GM10266 (cell line): ENCODE data around the gene ATP4A.

Experiments
- DNase-seq: peaks from one replicate; pipeline ENCODE4 v3.0.0; 2012; ENCODE audit errors: extremely low spot score
- TF ChIP-seq, protein P1 (sequence below): IDR thresholded peaks from 2 replicates; pipeline ENCODE4 v1.5.1; 2012; ENCODE audit warnings: mild to moderate bottlenecking, low read depth; ENCODE audit not compliant: control insufficient read depth, insufficient read depth; ENCODE audit errors: missing control alignments

ATP4A gene

DNA sequence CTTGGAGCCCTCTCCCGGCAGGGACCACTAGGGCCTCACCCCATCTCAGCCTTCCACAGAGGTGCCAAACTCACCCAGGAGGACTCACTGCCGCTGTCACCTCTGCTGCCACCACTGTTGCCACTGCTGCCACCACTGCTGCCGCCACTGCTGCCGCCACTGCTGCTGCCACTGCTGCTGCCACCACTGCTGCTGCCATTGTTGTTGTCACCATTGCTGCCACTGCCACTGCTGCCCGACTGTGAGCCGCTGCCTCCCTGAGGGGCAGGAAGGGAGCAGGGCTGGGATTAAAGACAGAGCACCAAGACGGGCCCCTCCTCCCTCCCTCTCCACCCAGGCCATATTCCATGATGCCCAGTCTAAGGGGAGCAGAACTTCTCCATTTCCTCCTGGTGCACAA lies 52.1 kb downstream of the ATP4A start:
- TF ChIP-seq, protein P1, sequence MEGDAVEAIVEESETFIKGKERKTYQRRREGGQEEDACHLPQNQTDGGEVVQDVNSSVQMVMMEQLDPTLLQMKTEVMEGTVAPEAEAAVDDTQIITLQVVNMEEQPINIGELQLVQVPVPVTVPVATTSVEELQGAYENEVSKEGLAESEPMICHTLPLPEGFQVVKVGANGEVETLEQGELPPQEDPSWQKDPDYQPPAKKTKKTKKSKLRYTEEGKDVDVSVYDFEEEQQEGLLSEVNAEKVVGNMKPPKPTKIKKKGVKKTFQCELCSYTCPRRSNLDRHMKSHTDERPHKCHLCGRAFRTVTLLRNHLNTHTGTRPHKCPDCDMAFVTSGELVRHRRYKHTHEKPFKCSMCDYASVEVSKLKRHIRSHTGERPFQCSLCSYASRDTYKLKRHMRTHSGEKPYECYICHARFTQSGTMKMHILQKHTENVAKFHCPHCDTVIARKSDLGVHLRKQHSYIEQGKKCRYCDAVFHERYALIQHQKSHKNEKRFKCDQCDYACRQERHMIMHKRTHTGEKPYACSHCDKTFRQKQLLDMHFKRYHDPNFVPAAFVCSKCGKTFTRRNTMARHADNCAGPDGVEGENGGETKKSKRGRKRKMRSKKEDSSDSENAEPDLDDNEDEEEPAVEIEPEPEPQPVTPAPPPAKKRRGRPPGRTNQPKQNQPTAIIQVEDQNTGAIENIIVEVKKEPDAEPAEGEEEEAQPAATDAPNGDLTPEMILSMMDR: no peak
- DNase-seq: no peak

DNA sequence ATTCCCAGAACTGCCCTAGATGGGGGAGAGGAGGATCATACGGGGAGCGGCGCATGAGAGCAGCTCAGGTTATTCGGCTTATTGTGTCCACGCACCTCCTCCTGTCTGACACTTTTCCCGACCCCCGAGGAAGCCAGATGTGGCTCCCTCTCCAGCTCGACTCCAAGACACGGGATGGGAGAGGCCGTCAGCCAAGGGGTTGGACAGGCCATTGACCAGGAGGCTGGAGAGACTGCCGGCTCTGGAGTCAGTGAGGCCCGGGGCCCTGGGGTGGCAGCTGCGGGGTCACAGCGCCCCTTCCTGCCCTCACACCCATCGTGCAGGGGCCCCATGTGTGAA lies 52.9 kb downstream of the ATP4A start:
- DNase-seq: no peak
- TF ChIP-seq, protein P1: no peak

DNA sequence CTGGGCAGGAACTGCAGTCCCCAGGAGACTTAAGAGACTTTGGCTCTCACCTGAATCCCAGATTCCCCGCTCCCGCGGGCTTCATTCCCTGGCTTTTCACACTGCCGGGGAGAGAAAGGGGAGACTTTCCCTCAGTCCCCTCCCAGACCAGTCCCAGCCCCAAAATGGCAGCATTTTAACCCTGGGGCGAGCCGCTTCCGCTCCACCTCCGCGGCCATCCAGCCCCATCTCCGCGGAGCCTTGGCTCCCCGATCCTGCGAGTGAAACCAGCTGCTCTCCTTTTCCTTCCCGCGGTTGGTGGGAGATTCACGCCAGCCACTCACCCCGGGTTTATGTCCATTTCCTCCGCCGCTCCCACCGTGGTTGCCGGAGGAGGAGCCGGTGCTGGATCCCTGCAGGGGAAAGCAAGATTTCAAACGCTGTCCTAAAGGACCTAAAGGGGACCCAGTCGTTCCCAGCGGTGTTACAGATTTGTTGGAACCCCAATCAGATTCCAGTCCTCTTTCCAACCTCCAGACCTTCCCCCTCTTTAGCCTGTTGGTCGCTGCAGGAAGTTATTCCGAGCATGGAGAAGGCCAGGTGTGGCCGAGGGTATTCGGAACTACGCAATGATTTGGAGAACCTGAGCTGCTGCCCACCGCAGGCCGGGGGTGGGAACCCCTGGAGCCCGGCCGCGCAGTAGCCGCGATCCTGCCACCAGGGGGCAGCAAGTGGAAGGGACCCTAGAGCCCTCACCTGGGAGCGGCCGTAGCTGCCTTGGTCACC lies 53.4 kb downstream of the ATP4A start:
- TF ChIP-seq, protein P1: peak; percentile 96
- DNase-seq: peak; percentile 87

DNA sequence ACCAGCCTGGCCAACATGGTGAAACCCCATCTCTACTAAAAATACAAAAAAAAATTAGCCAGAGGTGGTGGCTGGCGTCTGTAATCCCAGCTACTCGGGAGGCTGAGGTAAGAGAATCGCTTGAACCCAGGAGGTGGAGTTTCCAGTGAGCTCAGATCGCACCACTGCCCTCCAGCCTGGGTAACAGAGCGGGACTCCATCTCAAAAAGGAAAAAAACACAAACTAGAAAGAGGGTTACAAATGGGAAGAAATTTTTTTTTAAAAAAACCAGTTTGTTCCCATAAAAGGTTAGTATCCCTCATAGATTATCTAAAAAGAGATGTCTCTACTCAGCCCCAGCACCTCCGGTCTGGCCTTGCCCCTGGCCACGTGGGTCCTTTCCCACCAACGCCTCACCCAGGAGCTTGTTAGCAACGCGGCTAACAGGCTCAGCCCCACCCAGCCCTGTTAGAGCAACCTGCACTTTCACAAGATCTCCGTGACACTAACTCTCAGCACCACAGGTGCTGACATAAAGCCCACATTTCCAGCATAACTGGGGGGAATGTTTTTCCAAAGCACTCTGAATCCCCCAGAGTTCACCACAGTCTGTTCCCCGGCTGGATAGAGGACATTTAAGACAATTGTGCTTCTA lies 54.3 kb downstream of the ATP4A start:
- peak; percentile 81 for DNase-seq

DNA sequence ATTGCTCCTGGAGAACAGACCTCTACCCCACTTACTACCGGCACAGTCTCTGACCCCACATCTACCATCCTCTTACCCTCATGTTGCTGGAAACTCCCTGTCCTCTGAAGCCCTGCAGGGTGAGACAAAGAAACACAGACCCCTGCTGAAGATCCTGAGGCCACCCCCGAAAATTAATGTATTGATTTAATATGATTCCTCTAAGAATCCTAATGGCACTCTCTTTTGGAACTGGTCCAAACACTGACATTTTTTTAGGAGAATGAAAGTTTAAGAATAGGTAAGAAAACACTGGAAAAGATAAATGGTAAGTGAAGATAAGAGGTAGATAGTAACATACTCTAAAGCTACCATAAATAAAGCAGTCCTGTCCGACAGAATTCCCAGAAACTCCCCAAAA lies 55.3 kb downstream of the ATP4A start:
- no peak for DNase-seq
- TF ChIP-seq, protein P1: no peak

More for the DNA sequence above, 54.3 kb downstream of the ATP4A start:
- TF ChIP-seq, protein P1: no peak

DNA sequence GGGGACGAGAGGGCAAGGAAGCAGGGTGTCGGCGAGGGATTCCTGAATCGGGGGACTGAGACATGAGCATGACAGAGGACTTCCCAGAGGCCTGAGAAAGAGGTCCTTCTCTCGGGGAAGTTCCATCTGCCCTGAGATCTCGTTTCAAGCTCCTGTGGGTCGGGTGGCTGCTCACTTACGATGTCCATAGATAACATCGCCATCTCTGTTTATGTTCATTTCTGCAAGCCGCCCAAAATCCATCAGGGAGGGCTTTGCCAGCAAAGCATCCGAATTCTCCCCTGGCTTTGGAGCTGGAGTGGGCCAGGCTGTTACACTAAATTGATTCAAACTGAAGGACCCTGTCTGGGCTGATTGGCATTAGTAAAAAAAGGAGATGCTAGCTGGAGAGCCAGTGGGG lies 55.9 kb downstream of the ATP4A start:
- DNase-seq: no peak
- TF ChIP-seq, protein P1: no peak

DNA sequence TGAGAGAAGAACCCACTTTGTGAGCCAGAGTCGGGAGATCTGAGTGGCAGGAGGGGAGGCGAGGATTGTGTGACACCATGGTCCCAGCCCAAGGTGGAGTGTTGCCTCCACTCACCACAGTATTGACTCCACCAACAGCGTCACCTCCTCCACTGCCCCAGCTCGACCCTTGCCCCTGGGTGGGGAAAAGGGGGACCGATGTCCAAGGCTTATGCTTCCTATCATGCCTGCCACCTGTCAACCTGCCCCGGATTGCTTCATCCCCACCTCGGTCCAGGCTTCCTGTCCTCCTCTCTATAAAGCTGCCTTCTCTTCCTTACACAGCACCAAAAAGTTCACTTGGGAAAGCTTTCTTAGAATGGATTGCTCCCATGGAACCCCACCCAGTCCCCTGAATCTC lies 57.4 kb downstream of the ATP4A start:
- TF ChIP-seq, protein P1: no peak
- no peak for DNase-seq
